CD4-positive, alpha-beta T cell (primary cell): ENCODE measurements around the gene TCAF2. TPM values are rescaled to one million over a fixed set of nuclear protein-coding genes. Genes with fewer than 3 reads are reported as not detected.
"Not testable (repeated sequence)": the region's sequence is repeated elsewhere in the genome, so short reads cannot be mapped to it uniquely, and the experiment has no call there.

Experiments
- ATAC-seq: fragments of 200-7000 bp; cut with Tn5 transposase; one replicate; pipeline ENCODE4 v1.10.0; 2022; ENCODE audit warnings: mild to moderate bottlenecking; ENCODE audit not compliant: poor library complexity
- CTCF ChIA-PET: fragments of 350-600 bp; sonication (Branson Sonifier 250); formaldehyde crosslinking; loops from one replicate; lab custom pipeline; 2021; ENCODE audit warnings: antibody characterized with exemption, inconsistent platforms; lab: Charles Lee
- POLR2A ChIA-PET: fragments of 350-600 bp; sonication (Branson Sonifier 250); formaldehyde crosslinking; loops from one replicate; lab custom pipeline; 2021; ENCODE audit warnings: antibody characterized with exemption, inconsistent platforms; lab: Charles Lee
- DNase-seq, 14 experiments: peaks; one replicate each; pipeline ENCODE4 v3.0.0-alpha.2; 2013 to 2020; ENCODE audit warnings: mixed read lengths in 2 of 14
- H3K27ac ChIP-seq, 2 donors: one replicate each; pipeline versions ENCODE4 v1.5.1 to v1.7.0; 2013; ENCODE audit warnings: low read length in 2 of 2, low read depth in 1 of 2, mild to moderate bottlenecking in 1 of 2
- H3K27me3 ChIP-seq, 2 experiments: 1 replicate in 1 of 2; 2 replicates in 1 of 2; pipeline versions ENCODE4 v1.6.1 to v1.7.0; 2013; ENCODE audit warnings: low read length in 2 of 2, control low read depth in 1 of 2, mild to moderate bottlenecking in 1 of 2, moderate library complexity in 1 of 2; ENCODE audit not compliant: insufficient read depth in 2 of 2, control insufficient read depth in 1 of 2
- H3K36me3 ChIP-seq: one replicate; pipeline ENCODE4 v1.6.1; 2013; ENCODE audit warnings: low read length, control low read depth; ENCODE audit not compliant: insufficient read depth
- H3K4me1 ChIP-seq: one replicate; pipeline ENCODE4 v1.6.1; 2013; ENCODE audit warnings: low read length, control low read depth; ENCODE audit not compliant: insufficient read depth
- H3K4me3 ChIP-seq: one replicate; pipeline ENCODE4 v1.5.1; 2013; ENCODE audit warnings: mild to moderate bottlenecking, low read length, moderate library complexity
- H3K9me3 ChIP-seq, 2 experiments: 1 replicate in 1 of 2; 2 replicates in 1 of 2; pipeline versions ENCODE4 v1.6.1 to v1.7.0; 2013; ENCODE audit warnings: low read length in 2 of 2, mild to moderate bottlenecking in 2 of 2, control low read depth in 1 of 2, moderate library complexity in 1 of 2; ENCODE audit not compliant: control insufficient read depth in 1 of 2, insufficient read depth in 1 of 2
- H3K27ac Mint-ChIP-seq: one replicate; pipeline ENCODE4 v1.8.0; 2020; ENCODE audit warnings: mixed read lengths
- H3K27me3 Mint-ChIP-seq: one replicate; pipeline ENCODE4 v1.8.0; 2021; ENCODE audit warnings: mixed read lengths
- H3K36me3 Mint-ChIP-seq: one replicate; pipeline ENCODE4 v1.8.0; 2021; ENCODE audit warnings: low read depth, mixed read lengths
- H3K4me1 Mint-ChIP-seq: one replicate; pipeline ENCODE4 v1.8.0; 2021; ENCODE audit warnings: low read depth, mixed read lengths
- H3K4me3 Mint-ChIP-seq: one replicate; pipeline ENCODE4 v1.8.0; 2020; ENCODE audit warnings: mild to moderate bottlenecking, mixed read lengths
- H3K9me3 Mint-ChIP-seq: one replicate; pipeline ENCODE4 v1.8.0; 2020; ENCODE audit warnings: mixed read lengths
- intact Hi-C, 2 experiments: fragments of 100-400 bp; cut with DNase I in 1 of 2; cut with micrococcal nuclease in 1 of 2; formaldehyde crosslinking; loops; one replicate each; pipeline versions ENCODE4 v1.15.1 to v1.9.0; 2023 to 2025; cut with DNase I, micrococcal nuclease
- total RNA-seq, 174 experiments: library from RNA in 2 of 174; stranded (reverse) in 2 of 174; gene quantifications; one replicate each; pipeline ENCODE4 v1.2.3 and lab custom pipeline; 2021 to 2026

Gene TCAF2
- total RNA-seq, 2 experiments from 2014 or later = 29.6 to 30.2 TPM

DNA sequence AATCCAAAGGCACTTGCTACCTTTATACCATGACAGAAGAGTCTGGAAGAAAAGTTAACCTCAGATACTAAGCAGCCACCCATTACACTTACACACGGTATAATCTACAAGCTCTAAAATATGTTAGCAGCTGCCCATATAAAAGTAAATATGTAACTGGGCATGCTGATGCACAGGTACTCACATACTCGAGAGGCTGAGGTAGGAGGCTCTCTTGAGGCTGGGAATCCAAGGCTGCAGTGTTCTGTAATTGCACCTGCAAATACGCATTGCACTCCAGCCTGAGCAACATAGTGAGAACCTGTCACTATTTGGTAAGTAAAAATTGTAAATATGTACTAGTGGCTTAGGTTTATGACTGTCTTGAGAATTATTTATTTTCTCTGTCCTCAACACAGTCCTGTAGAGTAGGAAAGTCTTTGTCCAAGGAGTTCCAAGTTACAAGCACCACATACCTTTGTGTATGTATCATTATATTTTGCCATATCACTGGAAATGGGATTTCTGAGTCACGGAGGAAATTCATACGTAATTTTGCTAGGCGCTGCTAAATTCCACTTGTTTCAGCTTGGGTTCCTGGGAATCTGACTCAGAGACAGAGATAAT, 12.3 kb downstream of the TCAF2 start:
- CTCF ChIA-PET, H3K27me3 ChIP-seq, POLR2A ChIA-PET, H3K4me1 ChIP-seq, H3K27ac Mint-ChIP-seq, H3K9me3 ChIP-seq, H3K9me3 Mint-ChIP-seq, H3K4me3 Mint-ChIP-seq, H3K36me3 ChIP-seq, H3K36me3 Mint-ChIP-seq, intact Hi-C loops, DNase-seq, H3K27me3 Mint-ChIP-seq, ATAC-seq, H3K4me1 Mint-ChIP-seq, H3K27ac ChIP-seq, H3K4me3 ChIP-seq: not testable (repeated sequence)

DNA sequence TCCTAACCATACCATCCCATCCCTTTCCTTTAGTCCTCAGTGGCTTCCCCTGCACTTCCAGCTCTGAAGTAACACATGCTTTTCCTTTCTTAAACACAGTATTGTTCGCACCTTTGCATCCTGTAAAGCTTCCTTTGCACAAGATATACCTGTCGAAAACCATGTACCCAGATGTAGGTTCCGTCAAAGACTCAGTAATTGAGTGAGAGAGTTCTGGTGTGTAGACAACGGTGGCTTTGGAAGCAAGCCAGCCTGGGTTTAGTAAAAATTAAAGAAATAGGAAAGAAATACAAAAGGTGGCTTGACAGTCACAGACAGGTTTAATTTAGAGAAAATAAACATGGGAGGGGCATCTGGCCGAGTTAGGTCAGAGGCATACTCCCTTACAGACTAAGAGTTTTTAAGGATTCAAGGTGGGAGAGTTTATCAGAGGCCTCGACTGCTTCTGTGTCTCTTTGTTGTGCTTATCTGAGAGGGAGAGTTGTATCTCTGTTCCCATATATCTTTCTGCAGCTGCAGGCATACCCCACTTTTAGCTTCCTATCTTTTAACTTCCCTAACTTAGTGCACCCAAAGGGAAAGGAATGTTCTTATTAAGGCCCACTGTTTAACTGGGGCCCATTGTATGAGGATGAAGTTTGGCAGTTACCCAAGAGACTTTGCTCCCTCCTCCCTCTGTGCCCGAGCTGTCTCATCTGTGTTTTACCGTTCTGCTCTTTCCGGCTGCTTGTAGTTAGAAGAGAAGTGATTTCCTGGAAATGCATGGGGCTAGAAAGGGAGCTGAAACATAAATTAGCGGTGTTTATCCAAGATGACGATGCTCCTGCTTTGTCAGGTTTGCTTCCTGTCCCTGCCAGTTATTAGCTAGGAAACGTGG, 14.8 kb downstream of the TCAF2 start:
- H3K4me3 ChIP-seq, H3K9me3 Mint-ChIP-seq, POLR2A ChIA-PET, H3K27me3 Mint-ChIP-seq, intact Hi-C loops, H3K27ac ChIP-seq, H3K9me3 ChIP-seq, H3K27me3 ChIP-seq, CTCF ChIA-PET, H3K36me3 ChIP-seq, DNase-seq, H3K27ac Mint-ChIP-seq, H3K36me3 Mint-ChIP-seq, H3K4me1 Mint-ChIP-seq, H3K4me1 ChIP-seq, H3K4me3 Mint-ChIP-seq: not testable (repeated sequence)
- peak; percentile 81 for ATAC-seq

DNA sequence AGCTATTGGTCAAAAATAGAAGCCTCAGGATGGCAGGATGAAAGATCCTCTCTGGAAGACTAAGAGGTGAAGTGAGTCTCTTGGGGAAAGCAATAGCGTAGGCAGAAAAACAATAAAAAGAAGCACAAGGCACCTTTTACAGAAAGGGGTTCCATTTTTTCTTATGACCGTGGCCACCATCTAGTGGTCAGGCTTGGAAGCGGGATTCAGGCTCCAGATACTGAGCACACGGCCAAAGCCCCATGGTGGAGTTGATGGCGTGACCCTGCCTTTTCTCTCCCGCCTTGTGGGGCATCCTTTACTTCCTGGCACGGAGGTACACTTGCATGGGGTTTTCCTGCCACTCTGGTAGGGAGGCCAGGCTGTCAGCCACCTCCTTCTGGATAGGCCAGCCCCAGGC, 18.6 kb downstream of the TCAF2 start:
- H3K27me3 Mint-ChIP-seq, H3K27me3 ChIP-seq, H3K27ac ChIP-seq, H3K4me1 Mint-ChIP-seq, DNase-seq, POLR2A ChIA-PET, CTCF ChIA-PET, H3K4me1 ChIP-seq, H3K9me3 Mint-ChIP-seq, H3K9me3 ChIP-seq, H3K4me3 ChIP-seq, H3K36me3 ChIP-seq, intact Hi-C loops, H3K27ac Mint-ChIP-seq, H3K4me3 Mint-ChIP-seq, ATAC-seq, H3K36me3 Mint-ChIP-seq: not testable (repeated sequence)

DNA sequence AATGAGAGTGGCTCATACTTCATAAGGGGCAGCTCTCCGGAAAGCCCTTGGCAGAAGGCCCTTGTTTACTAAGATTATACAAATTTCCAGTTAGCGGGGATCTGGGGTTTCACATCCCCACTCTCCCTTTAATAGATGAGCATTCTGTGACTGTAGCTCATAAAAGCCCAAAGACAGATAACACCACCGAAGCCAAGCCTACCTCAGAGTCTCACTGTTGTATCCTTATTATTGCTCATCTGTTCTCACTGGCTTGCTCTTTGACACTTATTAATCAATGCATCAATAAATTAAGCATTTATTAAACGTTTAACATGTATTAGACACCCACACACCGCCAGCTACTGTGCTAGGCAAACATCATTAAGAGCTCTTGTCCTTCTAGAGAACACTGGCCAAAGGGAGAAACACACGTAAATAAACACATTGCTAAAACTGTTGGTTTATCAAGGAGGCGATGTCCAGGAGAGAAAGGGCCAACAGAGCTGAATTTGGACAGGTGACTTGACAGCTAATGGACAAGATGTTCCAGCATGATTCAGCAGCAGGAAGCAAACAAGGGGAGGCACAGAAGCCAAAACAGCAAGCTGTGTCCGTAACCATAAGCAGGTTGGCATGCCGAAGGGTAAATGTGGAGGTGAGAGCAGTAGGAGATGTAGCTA, 19.9 kb downstream of the TCAF2 start:
- CTCF ChIA-PET = not testable (repeated sequence)

DNA sequence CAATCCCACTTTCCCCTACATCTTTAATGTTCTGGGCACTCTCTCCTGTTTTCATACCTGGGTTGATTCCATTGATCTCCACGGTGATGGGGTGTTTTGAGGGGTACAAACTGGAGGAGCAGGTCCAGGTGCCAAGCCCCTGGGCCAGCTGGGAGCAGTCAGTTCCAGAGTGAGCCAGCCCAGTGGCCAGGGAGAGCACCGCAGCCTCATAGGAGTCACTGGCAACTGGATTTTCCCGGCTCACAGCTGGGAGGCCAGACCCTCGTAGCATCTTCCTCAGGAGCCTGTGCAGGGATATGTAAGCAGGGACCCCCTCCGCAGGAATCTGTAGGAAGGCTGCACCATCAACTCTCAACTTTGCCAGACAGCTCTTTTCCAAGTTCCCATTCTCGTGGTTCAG, 25.8 kb downstream of the TCAF2 start:
- H3K4me3 ChIP-seq, DNase-seq, H3K27ac ChIP-seq, H3K4me1 Mint-ChIP-seq, H3K9me3 Mint-ChIP-seq, H3K27me3 Mint-ChIP-seq, POLR2A ChIA-PET, H3K27me3 ChIP-seq, intact Hi-C loops, H3K27ac Mint-ChIP-seq, ATAC-seq, CTCF ChIA-PET, H3K4me1 ChIP-seq, H3K9me3 ChIP-seq, H3K36me3 Mint-ChIP-seq, H3K4me3 Mint-ChIP-seq, H3K36me3 ChIP-seq: not testable (repeated sequence)

More for the DNA sequence above, 19.9 kb downstream of the TCAF2 start:
- H3K36me3 Mint-ChIP-seq, H3K4me1 Mint-ChIP-seq, H3K27ac ChIP-seq, H3K27me3 ChIP-seq, H3K4me3 Mint-ChIP-seq, H3K27ac Mint-ChIP-seq, ATAC-seq, DNase-seq, H3K27me3 Mint-ChIP-seq, H3K36me3 ChIP-seq, H3K4me1 ChIP-seq, H3K9me3 ChIP-seq, H3K4me3 ChIP-seq, POLR2A ChIA-PET, intact Hi-C loops, H3K9me3 Mint-ChIP-seq: not testable (repeated sequence)

DNA sequence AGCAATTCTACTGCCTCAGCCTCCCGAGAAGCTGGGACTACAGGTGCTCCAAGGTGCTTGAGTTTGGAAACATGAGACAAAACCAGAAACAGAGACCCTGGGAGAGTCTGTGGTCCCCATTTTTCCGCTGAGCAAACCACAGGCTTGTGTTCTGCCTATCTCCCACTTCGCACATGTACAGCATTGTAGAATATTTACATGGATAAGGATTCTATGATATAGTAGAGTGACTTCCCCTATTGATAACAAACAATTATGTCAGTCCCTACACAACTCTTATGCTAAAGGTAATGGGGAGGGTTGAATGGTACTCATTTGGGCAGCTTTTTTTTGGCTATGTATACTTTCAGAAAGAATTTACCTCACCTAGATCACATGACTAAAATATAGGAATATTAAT, 29.1 kb downstream of the TCAF2 start:
- H3K4me1 ChIP-seq, H3K9me3 ChIP-seq, H3K27ac ChIP-seq, DNase-seq, H3K9me3 Mint-ChIP-seq, H3K27me3 ChIP-seq, H3K4me1 Mint-ChIP-seq, POLR2A ChIA-PET, H3K4me3 ChIP-seq, ATAC-seq, CTCF ChIA-PET, intact Hi-C loops, H3K4me3 Mint-ChIP-seq, H3K36me3 Mint-ChIP-seq, H3K27ac Mint-ChIP-seq, H3K36me3 ChIP-seq, H3K27me3 Mint-ChIP-seq: not testable (repeated sequence)

DNA sequence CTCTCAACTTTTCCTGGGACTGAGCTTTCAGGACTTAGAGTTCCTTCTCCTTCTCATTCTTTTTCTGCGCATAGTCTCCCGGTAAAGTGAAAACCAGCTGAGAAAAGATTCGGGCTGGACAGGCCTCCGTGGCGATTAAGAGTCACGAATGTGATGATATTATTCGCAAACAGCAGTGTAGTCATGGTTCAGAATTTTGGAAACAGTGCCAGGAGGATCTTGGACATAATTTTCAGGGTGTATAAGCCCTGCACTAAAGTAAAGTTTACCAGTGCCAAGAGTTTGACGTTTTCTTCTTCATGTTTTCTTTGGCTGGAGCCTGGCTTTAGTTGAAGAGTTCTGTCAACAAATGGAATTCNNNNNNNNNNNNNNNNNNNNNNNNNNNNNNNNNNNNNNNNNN, 29.7 kb downstream of the TCAF2 start:
- H3K4me1 ChIP-seq, H3K4me3 Mint-ChIP-seq, POLR2A ChIA-PET, H3K27me3 ChIP-seq, H3K36me3 ChIP-seq, H3K9me3 ChIP-seq, H3K4me1 Mint-ChIP-seq, DNase-seq, H3K27me3 Mint-ChIP-seq, H3K27ac ChIP-seq, H3K36me3 Mint-ChIP-seq, H3K9me3 Mint-ChIP-seq, ATAC-seq, intact Hi-C loops, H3K27ac Mint-ChIP-seq, H3K4me3 ChIP-seq, CTCF ChIA-PET: not testable (repeated sequence)
